Dermis microvascular lymphatic vessel endothelial cell (primary cell): Measurements from ENCODE around the gene ATP5PB. TPM values are rescaled to one million over a fixed set of nuclear protein-coding genes. Genes with fewer than 3 reads are reported as not detected.

ENCODE experiments used
- DNase-seq, 2 donors: peaks; one replicate each; pipeline versions ENCODE4 v3.0.0 to v3.0.0-alpha.2; 2010; ENCODE audit warnings: low read depth in 2 of 2
- total RNA-seq: library from RNA; depleted of rRNA; stranded (reverse); fragments of >200 nt; gene quantifications from 2 replicates; pipeline ENCODE4 v1.2.1, GENCODE V29; 2014

Gene ATP5PB
- total RNA-seq, 1 donor from 2014 or later: 178 TPM

DNA sequence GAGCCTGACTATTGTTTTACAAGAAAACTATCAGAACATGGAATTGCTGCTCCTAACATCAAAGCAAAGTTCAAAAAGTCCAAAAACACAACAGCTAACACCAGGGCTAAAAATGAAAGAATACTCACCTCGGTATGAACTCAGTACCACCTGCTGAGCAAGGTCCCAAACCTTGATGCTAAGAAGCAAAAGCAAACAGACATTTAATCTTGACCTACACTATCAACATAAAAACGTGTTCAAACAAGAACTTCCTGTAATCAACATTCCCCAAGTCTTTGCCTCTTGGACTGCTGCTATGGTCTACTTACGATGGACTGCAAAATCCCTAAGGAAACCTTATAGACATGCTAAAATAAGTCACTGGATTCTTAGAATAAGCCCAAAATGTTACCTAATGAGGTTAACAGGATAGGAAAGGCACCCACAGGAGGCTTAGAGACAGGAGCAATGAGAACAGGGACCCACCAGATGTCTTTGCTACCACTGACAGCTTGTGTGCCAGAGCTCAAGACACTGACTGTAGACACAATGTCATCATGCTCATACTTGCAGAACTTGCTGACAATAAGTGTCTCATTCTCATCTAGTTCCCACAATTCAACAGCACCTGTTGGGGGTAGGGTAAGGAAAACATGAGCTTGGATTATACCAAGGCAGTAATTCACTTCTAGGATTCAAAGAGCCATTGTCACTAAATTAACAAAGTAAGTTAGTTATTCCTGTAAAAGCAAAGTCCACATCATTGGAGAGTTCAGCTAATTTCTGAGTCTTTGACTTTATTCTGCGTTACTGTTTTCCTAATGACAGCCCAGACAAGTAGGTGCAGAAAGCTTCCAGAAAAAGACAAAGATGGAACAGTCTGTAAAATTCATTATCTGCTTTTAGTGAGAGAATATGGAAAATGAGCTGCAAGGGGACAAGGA is 2.0 kb upstream of the ATP5PB start:
- no peak for DNase-seq

DNA sequence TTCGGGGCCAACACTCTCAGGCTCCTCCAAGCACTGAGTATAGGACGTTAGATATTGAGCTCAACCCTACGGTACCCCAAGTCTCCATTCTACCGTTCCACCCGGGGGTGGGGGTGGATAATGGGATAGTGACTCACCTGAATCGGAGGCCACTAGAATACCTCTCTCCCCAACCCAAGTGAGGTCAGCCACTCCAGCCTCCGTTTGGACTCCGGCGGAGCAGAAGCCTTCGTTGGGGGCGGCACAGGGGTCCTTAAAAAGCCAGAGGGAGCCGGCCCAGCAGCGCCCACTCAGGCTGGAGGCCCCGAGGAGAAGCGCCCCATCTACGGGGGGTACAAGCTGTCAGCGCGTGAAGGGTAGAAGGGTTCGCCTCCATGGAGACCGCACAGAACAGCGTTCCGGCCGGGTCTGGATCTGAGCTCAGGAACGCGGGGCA is 764 bp upstream of the ATP5PB start:
- peak in 1 of 2 donors; percentile 20 for DNase-seq

DNA sequence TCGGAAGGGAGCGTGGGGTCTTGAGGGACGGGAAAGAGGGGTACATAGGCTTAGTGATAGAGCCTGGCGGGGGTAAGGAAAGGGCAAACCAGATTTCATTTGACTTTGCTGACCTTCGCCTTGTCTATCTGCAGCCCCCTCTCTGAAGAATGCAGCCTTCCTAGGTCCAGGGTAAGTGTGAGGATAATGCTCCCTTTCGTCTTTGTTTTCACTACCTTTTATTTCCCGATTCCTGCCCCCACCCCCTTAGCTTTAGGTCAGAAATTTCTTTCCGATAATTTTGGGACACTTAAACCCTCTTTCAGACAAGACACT is 396 bp downstream of the ATP5PB start:
- no peak for DNase-seq

DNA sequence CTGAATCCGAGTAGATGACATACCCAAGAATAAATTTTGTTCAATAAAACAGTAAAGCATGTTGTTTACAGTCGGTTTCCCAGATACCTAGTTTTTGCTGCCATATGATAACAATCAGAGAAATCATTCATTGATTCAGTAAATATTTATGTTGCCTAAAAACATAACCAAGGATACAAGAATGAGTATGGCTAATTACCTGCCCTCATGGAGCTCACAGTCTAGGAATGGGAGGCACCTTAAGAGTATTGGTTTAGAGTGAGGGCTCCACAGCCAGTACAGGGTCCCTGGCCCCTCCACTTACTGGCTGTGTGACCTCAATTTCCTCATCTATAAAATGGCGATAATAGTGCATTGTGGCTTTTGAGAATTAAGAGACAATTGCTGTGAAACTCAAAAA is 921 bp downstream of the ATP5PB start:
- no peak for DNase-seq

DNA sequence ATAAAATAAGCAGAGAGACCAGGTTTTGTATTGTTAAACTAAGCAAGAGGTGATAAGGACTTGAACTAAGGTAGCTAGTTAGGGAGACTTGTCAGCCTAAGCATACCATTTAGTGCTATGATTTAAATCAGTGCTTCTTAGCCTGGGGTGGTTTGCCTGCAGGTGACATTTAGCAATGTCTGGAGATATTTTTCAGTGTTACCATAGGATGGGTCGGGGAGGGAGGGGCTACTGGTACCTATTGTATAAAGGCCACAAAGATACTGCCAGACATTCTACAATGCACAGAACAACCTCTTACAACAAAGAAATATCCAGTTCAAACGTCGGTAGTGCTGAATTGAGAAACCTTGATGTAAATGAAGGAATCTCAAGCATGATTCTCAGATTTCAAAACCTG is 3.3 kb downstream of the ATP5PB start:
- DNase-seq: no peak

DNA sequence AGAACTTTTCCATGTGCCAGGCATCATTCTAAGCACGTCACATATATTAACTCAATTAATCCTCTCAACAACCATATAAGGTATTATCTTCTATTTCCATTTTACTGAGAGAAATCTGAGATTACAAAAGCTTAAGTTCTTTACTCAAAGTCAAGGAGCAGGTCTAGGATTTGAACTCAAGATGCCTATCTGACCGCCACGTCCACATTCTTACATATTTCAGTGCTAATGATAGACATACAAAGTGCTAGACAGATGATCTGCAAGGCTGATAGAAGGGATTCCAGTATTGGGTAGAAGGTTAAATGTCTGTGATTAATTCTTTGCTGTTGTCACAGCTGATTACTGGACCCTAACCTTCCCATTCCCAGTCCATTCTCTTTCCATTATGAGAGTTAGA is 4.4 kb downstream of the ATP5PB start:
- DNase-seq: no peak

DNA sequence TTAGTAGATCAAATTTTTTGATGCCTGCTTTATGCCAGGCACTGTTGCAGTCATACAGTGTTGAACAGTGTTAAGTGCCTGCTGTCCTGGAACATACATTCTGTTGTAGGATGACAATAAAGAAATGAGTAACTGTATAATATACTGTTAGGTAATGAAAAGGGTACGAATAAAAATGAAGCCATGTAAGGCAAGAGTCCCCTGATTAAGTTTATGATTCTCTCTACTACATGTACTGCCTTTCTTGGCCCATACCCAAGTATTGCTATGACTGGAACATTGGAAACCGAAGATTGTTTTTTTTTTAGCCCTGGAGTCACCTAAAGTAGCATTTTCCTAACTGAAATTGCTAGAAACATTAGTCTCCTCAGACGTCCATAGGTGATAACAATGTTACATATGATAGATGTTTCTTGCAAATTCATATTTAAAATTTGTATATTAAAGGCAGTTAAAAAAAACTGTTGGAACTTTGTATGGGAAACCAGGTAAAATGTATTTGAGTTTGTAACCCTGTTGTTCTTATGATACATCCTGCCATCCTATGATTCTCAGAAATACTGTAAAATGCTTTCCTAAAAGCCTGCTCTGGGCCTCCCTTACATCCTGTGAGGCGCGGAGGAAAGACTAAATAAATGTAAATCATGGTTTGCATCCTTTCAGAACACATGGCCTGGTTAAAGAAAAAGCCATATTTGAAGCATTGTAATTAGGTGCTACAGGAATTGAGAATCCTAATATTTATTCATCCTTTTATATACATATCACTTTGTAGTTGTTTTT is 5.8 kb downstream of the ATP5PB start:
- DNase-seq: no peak

DNA sequence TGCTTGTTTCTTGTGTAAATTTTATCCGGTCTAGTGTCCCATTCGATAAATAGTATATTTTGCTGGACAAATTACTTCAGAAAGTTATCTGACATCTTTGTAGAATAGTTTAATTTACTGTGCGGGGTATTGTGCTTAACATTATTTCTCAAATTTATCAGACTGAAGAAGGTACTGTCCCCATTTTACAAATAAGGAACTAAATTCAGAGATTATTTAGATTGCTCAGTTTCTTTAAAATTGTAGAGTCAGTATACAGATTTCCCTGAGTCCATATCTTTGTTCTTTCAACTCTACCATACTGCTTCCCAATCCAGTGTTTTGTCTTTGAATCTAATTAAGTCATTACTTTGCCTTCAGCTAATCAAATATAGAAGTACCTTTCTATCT is 6.4 kb downstream of the ATP5PB start:
- no peak for DNase-seq

DNA sequence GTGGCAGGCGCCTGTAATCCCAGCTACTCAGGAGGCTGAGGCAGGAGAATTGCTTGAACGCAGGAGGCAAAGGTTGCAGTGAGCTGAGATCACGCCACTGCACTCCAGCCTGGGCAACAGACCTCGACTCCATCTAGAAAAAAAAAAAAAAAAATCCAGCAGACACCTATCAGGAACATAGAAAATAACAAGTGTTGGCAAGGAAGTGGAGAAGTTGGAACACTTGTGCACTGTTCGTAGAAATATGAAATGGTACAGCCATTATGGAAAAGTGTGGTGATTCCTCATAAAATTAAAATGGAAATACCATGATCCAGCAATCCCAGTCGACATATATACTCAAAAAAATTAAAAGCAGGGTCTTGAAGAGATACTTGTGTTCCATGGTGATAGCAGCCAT is 12.5 kb downstream of the ATP5PB start:
- DNase-seq: no peak

DNA sequence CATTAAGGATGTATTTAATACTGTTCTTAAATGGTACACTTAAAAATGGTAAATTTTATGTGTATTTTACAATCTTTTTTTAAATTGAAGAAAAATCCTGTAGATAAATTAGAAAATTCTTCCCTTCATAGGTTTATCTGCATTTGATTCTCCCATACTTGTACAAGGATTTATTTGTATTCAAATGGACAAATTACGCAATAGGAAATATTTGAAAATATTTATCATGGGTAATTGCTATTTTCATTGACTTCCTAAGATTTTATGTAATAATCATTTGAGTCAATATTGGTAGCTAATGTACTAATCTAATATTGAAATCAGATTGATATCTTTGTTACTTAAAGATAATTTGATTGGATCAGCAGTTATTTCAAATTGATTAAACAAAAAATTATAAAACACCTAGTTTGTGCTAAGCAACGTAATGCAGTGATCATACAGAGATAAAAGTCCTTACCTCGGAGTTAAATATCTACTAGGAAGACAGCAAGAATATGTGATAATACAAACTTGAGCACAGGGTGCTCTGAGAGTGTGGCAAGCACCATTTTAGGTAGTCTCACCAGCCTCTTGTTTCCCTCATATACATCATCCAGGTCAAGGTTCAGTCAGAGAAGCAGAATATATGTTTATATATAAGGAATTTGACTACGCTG is 13.2 kb downstream of the ATP5PB start:
- DNase-seq: no peak

DNA sequence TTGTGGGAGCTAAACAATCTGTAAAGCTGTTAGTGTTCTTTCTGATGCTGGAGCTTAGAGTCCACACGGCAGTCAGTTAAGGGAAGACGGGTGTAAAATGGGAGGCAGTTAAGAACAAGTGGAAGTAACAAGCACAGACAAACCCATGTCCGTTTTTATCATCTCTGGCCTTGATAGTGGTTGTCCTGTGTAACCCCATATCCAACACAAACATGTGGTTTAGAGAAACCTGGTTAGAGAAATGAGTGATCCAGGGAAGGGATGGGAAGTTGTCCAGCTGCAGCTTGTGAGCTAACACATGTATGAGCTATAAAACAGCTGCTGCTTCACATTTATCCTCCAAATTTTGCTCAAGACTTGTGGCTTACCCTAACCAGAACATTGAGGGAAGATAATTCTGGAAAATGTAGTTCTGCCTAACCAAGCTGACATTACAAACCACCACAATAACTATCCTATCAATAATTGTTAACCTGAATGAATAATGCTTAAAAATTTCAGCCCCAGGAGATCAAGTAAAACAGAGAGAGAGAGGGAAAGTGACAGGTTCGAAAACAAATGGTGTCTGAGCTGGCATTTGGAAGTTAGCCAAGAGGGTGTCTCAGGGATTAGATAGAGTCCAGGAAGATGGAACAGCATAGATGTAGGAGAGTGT is 13.9 kb downstream of the ATP5PB start:
- no peak for DNase-seq

DNA sequence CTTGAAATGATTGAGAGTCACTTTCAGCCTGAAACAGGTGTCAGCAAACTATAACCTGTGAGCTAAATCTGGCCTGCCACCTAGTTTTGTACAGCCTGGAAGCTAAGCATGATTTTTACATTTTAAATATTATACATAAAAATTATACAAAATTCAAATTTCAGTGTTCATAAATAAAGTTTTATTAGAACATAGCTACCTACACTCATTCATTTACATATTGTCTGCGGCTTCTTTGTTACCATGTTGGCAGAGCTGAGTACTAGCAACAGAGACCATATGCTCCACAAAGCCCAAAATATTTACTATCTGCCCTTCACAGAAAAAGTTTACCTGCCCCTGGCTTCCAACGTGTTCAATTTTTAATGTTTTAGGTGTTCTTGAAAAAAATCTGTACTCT is 16.5 kb downstream of the ATP5PB start:
- no peak for DNase-seq

DNA sequence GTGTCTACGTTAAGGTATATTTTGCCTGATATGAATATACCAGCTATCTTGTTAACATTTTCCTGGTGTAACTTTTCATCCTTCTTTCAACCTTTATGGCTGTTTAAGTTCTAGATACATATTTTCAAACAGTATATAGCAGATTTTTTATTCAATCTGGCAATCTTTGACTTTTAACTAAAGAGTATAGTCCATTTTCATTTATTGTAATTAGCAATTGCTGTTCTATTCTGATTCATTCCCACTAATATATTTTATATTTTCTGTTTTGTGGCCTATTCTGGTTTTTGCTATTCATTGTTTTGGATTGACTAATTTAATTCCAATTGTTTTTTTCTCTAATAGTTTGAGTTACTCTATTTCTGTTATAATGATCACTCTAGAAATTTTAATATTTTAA is 17.2 kb downstream of the ATP5PB start:
- no peak for DNase-seq

DNA sequence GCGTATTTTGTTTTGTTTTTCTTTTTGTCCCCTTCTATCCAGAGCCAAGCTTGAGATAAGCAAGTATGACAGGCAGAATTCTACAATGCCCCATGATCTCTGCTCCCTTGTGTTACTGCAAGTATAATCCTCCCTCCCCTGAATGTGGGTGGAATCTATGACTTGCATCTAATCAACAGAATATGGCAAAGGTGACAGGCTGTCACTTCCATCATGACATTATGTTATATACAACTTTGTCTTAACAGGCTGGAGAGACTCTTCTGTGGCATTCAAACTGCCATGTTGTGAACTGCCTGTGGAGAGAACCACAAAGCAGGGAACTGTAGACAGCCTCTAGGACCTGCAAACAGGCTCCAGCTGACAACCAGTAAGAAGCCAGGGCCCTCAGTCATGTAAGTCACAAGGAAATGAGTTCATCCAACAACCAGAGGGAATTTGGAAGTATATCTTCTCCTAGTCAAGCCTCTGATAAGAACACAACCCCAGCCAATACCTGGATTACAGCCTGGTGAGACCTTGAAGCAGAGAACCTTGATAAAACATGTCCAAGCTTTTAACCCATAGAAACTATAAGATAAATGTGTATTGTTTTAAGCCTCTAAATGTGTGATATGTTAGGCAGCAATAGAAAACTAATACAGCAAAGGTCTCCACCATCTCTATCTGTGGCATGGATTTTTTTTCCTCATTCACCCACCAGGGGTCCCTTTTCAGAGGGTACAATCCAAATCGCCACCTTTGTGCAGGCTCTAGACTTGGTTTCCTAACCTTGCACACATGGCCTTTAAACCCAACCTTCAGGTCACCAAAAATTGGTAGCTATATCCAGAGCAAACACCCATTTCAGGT is 18.8 kb downstream of the ATP5PB start:
- no peak for DNase-seq

DNA sequence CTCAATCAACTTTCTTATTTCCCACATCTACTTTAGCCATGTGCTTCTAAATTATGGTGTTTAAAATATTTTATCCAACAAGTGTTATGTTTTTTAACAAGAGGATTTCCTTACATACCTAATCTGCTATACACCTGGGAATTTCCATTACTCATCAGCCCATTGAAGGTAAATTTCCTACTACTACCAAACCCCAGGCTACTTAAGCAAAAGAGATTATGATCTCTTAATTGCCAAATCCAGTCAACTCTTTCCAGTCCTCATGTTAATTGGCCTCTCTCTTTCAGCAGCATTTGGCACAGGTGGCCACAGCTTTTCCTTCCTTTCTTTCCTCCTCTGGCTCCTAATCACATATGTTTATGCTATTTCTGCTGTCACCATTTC is 19.4 kb downstream of the ATP5PB start:
- DNase-seq: no peak

DNA sequence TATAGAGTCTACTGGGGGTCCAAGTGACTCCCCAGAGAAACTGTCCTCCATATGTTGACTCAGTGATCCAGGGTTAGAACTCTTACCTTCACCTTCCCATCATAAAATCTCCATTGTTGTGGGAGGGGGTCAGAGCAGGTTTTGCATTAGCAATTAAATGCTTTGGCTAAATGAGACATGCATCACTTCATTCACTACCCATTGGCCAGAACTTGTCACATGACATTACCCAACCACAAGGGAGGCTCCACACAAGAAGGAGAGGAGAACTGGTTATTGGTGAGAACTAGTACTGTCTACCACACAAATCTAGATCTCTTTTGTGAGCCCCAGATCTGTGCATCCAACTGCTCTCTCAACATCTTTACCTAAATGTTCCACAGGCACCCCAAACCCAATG is 20.3 kb downstream of the ATP5PB start:
- no peak for DNase-seq

DNA sequence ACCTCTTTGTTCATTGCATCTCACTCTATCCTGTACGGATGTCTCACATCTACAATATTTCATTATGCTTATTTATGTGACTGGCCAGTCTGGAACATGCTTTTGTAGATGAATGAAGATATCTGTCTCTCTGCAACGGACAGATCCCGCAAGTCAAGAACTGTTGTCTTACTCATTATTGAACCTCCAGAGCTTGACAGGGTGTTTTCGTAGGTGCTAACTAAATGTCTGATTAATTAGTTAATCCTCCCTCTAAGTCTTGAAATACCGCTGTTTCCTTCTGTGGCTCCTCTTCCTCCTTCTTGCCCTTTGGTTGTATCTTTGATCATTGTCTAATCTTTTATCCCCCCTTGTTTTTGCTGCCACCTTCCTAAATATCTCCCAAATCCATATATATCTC is 21.3 kb downstream of the ATP5PB start:
- no peak for DNase-seq

DNA sequence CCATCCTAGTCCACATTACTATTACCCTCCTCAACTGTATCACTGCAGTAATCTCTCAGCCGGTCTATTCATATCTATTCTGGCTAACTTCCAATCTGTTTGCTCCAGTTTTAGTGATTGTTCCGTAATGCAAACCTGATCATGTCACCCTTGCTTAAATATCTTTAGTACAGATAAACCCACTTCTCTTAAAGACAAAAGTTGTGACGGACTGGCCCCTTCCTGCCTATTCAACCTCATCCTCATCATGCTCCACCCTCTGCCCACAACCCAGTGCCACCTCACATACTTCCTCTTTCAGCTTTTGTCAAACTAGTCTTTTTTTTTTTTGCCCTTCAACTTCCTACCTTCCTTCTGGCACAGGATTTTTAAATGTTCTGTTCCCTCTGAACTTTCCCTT is 21.7 kb downstream of the ATP5PB start:
- DNase-seq: no peak

DNA sequence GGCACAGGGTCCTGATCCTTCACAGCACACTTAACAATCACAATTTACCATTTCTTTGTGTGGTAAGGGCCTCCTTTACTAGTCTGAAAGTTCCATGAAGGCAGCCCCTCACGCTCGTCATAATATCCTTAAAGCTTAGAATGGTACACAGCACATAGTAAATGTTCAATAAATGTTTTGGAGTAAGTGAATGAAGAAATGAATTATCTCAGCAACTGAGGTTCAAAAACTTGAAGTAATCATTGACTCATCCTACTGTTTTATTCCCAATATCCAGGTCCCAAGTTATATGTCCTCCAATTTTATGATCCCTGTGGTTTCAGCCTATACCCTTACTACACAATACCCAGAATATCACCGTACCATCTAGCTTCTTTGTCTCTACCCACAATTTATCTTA is 22.3 kb downstream of the ATP5PB start:
- DNase-seq: no peak

DNA sequence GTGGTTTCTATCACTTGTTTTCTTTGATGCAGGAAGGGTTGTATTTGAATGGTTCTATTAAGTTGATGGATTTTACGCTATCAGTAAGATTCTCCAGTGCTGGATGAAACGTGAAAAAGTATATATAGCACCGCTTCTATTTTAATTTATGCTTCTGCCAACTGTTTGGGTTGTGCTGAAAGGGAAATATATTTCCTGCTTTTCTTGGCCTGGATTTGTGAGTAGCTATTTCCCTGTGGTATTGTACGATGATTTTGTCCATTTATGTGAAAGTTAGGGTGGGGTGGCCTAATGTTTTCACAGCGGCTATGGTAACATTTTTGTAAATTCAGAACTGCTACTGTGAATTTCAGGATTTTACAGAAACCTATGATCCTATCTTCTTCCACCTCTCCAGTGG is 24.8 kb downstream of the ATP5PB start:
- DNase-seq: peak; percentile 74 to 83

DNA sequence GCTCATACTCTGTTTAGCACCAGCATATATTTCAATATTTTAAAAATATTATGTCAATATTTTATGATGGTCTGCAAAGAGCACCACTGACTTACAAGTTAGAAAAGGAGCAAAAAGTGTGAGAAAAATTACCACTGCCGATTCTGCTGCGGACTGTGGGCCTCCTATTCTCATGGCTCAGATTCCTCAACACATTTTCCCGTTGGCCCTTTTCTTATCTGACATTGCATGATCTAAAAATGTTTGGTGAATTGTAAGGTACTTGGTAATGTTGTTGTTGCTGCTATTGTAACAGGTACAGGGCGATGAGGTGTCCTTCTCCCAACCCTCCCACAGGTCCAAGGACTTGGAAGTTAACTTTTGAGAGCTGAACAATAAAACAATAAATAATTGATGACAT is 25.3 kb downstream of the ATP5PB start:
- no peak for DNase-seq
